ENCODE results near the gene ATG4A. TPM values are rescaled to one million over a fixed set of nuclear protein-coding genes. Genes with fewer than 3 reads are reported as not detected.

The ATG4A gene
- total RNA-seq, 1 experiment from 2014 or later: 6.0 TPM

GRCh38 chrX:108199041-108199440, 107.5 kb downstream of the ATG4A start:
- no peaks in the 10 kb centered on the region for H3K9me3 ChIP-seq
- no peaks in the 10 kb centered on the region for H3K36me3 ChIP-seq
- H3K4me3 ChIP-seq: no peak overlapping the region
- no peaks in the 10 kb centered on the region for H3K27me3 ChIP-seq
- DNase-seq: no peak

- DNase-seq: no peak
- Histone ChIP-seq H3K27me3 (no peaks in the 10 kb centered on the region), H3K9me3 (no peaks in the 10 kb centered on the region), H3K36me3 (no peaks in the 10 kb centered on the region), H3K4me3 (no peak overlapping the region)
Observed at GRCh38 chrX:108199691-108200090, 108.1 kb downstream of the ATG4A start.

- Histone ChIP-seq H3K27me3 (no peaks in the 10 kb centered on the region), H3K4me3 (no peak overlapping the region), H3K9me3 (no peaks in the 10 kb centered on the region), H3K36me3 (no peaks in the 10 kb centered on the region)
- no peak for DNase-seq
Observed at GRCh38 chrX:108203540-108203939, 112.0 kb downstream of the ATG4A start.

Other genes starting within 250 kb of the ATG4A start
- not detected in 2 replicates for gene TEX13B, start 109.4 kb upstream of the ATG4A start, total RNA-seq (2014; rRNA removed; shearing (Covaris generic); ENCODE audit: low replicate concordance)
- not detected in 2 replicates for gene VSIG1, start 46.7 kb upstream of the ATG4A start, total RNA-seq (2014; rRNA removed; shearing (Covaris generic); ENCODE audit: low replicate concordance)
- 124 and 133 TPM in 2 replicates for gene PSMD10, start 236 bp upstream of the ATG4A start, total RNA-seq (2014; rRNA removed; shearing (Covaris generic); ENCODE audit: low replicate concordance)

Measured in MG63 (cell line).